ENCODE measurements around the gene STARD3. TPM values are rescaled to one million over a fixed set of nuclear protein-coding genes. Genes with fewer than 3 reads are reported as not detected.
A peak's percentile ranks its signal among the peaks of the same experiment; 100 is the strongest.

The STARD3 gene
- total RNA-seq, 1 experiment from 2014 or later, result 2,579 TPM

DNA sequence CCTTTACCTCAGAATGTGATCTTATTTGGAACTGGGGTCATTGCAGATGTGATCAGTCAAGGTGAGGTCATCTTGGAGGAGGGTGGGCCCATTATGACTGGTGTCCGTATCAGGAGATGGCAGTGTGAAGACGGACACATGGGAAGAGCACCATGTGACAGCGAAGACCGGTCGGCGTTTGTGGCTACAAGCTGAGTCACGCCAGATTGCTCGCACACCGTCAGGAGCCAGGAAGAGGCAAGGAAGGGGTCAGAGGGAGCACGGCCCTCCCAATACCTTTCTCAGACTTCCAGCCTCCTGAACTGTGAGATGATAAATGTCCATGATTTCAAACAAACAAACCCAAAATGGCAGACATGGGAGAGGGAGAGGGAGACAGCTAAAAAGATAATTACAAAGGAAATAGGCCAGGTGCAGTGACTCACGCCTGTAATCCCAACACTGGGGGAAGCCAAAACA is 13.2 kb downstream of the STARD3 start:
- Mint-ChIP-seq H3K4me1 (ENCODE audit: low read depth, unreplicated experiment) (peaks cover 23% of the 10 kb centered on the region), H3K4me3 (ENCODE audit: low read depth, unreplicated experiment) (no peak overlapping the region), H3K27me3 (ENCODE audit: unreplicated experiment) (no peaks in the 10 kb centered on the region), H3K27ac (ENCODE audit: unreplicated experiment) (no peak overlapping the region), H3K36me3 (ENCODE audit: insufficient read depth, unreplicated experiment) (peaks cover 34% of the 10 kb centered on the region), H3K9me3 (ENCODE audit: low read depth, unreplicated experiment) (no peaks in the 10 kb centered on the region)
- TF ChIP-seq, protein P1, sequence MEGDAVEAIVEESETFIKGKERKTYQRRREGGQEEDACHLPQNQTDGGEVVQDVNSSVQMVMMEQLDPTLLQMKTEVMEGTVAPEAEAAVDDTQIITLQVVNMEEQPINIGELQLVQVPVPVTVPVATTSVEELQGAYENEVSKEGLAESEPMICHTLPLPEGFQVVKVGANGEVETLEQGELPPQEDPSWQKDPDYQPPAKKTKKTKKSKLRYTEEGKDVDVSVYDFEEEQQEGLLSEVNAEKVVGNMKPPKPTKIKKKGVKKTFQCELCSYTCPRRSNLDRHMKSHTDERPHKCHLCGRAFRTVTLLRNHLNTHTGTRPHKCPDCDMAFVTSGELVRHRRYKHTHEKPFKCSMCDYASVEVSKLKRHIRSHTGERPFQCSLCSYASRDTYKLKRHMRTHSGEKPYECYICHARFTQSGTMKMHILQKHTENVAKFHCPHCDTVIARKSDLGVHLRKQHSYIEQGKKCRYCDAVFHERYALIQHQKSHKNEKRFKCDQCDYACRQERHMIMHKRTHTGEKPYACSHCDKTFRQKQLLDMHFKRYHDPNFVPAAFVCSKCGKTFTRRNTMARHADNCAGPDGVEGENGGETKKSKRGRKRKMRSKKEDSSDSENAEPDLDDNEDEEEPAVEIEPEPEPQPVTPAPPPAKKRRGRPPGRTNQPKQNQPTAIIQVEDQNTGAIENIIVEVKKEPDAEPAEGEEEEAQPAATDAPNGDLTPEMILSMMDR (IDR thresholded peaks at IDR 0.05; ENCODE audit: unreplicated experiment), result no peak
- no TSS peak for BruUV-seq (replicated peaks)
- CTCF ChIA-PET, result interaction anchor here (0.6 to 161.2 kb wide), 20 partner anchors 30 to 490 kb away, joined by 3 to 42089 read pairs (median 7); partner anchors contain the start of genes CASC3, ERBB2, GRB7 and GSDMA
- intact Hi-C loops (cut with micrococcal nuclease; ENCODE audit: unreplicated experiment), result loop anchor here (5.0 kb wide), 1 partner anchor 52 kb away; the partner anchor contains the start of gene ERBB2
- DNase-seq, result no peak

DNA sequence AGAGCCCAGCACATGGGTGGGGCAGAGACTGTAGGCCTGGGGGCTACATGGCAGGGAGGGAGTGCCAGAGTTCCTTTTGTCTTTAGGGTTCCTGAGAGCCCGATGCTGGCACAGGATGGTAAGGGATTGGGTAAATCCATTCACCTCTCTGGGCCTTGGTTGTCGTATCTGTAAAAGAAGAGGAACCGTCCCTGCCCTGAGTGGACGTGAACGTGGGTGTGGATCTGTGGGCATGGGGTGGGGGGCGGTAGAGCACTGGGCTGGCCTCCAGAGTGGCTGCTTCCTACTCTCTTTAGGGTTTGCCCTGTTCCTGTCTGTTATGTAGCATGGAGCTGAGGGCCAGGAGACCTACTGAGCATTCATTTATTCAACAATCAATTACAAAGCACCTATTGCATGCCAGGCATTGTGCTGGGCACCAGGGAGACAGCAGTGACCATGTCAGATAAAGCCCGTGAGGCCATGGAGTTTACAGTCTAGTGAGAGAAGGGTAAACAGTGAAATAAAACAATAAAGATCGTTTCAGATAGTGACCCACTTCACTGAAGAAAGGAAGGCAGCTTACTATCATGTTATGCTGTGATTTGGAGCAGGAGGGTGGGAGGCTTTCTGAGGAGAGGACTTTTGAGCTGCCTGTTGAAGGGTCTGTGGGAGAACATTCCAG is 15.1 kb downstream of the STARD3 start:
- intact Hi-C loops (cut with micrococcal nuclease; ENCODE audit: unreplicated experiment), result loop anchor here (5.0 kb wide), 1 partner anchor 50 kb away; the partner anchor contains the start of gene ERBB2
- H3K27me3 Mint-ChIP-seq (ENCODE audit: unreplicated experiment), result no peaks in the 10 kb centered on the region
- peaks cover 23% of the 10 kb centered on the region for H3K4me1 Mint-ChIP-seq (ENCODE audit: low read depth, unreplicated experiment)
- CTCF ChIA-PET, result interaction anchor here (0.6 to 161.2 kb wide), 31 partner anchors 31 to 1187 kb away, joined by 3 to 42089 read pairs (median 15); partner anchors contain the start of genes ERBB2, GRB7, GSDMA and GSDMB
- H3K36me3 Mint-ChIP-seq (ENCODE audit: insufficient read depth, unreplicated experiment), result peaks cover 41% of the 10 kb centered on the region
- H3K9me3 Mint-ChIP-seq (ENCODE audit: low read depth, unreplicated experiment), result no peaks in the 10 kb centered on the region
- no TSS peak for BruUV-seq (replicated peaks)
- peak; percentile 76 for DNase-seq
- TF ChIP-seq, protein P1 (IDR thresholded peaks at IDR 0.05; ENCODE audit: unreplicated experiment), result no peak
- peak overlapping the region; percentile 0 for H3K27ac Mint-ChIP-seq (ENCODE audit: unreplicated experiment)
- H3K4me3 Mint-ChIP-seq (ENCODE audit: low read depth, unreplicated experiment), result no peak overlapping the region

DNA sequence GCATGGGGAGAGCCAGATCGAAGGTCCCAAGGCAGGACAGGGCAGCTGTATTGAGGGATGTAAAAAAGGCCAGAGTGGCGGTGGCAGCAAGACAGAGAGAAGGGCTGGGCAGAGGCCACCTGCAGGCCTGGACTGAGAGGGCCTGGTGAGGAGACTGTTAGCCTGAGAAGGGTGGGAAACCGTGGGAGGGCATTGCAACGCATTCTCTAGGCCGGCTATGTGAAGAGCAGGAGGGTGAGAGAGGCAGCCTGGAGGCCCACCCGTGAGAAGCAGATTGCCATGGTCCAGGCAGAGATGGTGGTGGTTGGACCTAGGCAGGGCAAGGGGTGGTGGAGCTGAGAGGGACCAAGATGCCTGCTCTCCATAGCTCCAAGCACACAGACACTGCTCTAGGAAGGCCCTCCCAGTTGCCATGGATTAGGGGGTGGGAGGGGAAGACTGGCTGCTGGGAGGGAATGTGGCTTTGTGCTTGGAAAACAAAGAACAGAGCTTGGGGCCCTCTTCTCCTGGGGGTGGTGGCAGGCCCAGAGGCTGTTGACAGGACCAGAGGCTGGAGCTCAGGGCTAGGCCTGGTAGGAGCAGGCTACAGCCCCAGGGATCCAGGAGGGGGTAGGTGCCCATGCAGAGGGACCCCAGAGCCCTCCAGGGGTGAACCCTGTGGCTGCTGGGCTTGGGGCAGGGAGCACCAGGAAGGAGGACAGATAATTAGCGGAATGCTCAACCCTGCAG is 15.8 kb downstream of the STARD3 start:
- peak overlapping the region; percentile 0 for H3K27ac Mint-ChIP-seq (ENCODE audit: unreplicated experiment)
- TF ChIP-seq, protein P1 (IDR thresholded peaks at IDR 0.05; ENCODE audit: unreplicated experiment), result no peak
- CTCF ChIA-PET, result interaction anchor here (0.6 to 161.2 kb wide), 38 partner anchors 32 to 1186 kb away, joined by 3 to 42089 read pairs (median 6); partner anchors contain the start of genes ERBB2, GRB7, GSDMA and GSDMB
- no peak for DNase-seq
- H3K36me3 Mint-ChIP-seq (ENCODE audit: insufficient read depth, unreplicated experiment), result peaks cover 46% of the 10 kb centered on the region
- H3K4me3 Mint-ChIP-seq (ENCODE audit: low read depth, unreplicated experiment), result no peak overlapping the region
- H3K27me3 Mint-ChIP-seq (ENCODE audit: unreplicated experiment), result no peaks in the 10 kb centered on the region
- BruUV-seq (replicated peaks), result no TSS peak
- peaks cover 23% of the 10 kb centered on the region for H3K4me1 Mint-ChIP-seq (ENCODE audit: low read depth, unreplicated experiment)
- H3K9me3 Mint-ChIP-seq (ENCODE audit: low read depth, unreplicated experiment), result no peaks in the 10 kb centered on the region
- intact Hi-C loops (cut with micrococcal nuclease; ENCODE audit: unreplicated experiment), result loop anchor here (1.0 to 5.0 kb wide), 5 partner anchors 15 to 130 kb away; partner anchors contain the start of genes ERBB2 and STARD3

DNA sequence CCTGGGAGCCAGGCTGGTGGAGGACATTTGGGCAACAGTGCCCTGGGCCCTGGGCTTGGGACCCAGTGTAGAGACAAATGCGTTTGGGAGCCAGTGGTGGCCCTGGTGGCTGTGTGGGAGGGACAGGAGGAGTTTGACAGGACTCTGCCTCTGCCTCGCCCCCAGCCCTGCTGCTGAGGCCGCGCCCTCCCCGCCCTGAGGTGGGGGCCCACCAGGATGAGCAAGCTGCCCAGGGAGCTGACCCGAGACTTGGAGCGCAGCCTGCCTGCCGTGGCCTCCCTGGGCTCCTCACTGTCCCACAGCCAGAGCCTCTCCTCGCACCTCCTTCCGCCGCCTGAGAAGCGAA is 16.3 kb downstream of the STARD3 start:
- H3K9me3 Mint-ChIP-seq (ENCODE audit: low read depth, unreplicated experiment), result no peaks in the 10 kb centered on the region
- no peaks in the 10 kb centered on the region for H3K27me3 Mint-ChIP-seq (ENCODE audit: unreplicated experiment)
- H3K4me1 Mint-ChIP-seq (ENCODE audit: low read depth, unreplicated experiment), result peaks cover 23% of the 10 kb centered on the region
- no peak for DNase-seq
- CTCF ChIA-PET, result interaction anchor here (0.6 to 161.2 kb wide), 50 partner anchors 33 to 846 kb away, joined by 3 to 42089 read pairs (median 8); partner anchors contain the start of genes CDK12, ERBB2, GRB7 and GSDMA
- BruUV-seq (replicated peaks), result no TSS peak
- H3K27ac Mint-ChIP-seq (ENCODE audit: unreplicated experiment), result no peak overlapping the region
- H3K36me3 Mint-ChIP-seq (ENCODE audit: insufficient read depth, unreplicated experiment), result peaks cover 52% of the 10 kb centered on the region
- TF ChIP-seq, protein P1 (IDR thresholded peaks at IDR 0.05; ENCODE audit: unreplicated experiment), result no peak
- intact Hi-C loops (cut with micrococcal nuclease; ENCODE audit: unreplicated experiment), result loop anchor here (1.0 to 5.0 kb wide), 5 partner anchors 16 to 129 kb away; partner anchors contain the start of genes ERBB2 and STARD3
- no peak overlapping the region for H3K4me3 Mint-ChIP-seq (ENCODE audit: low read depth, unreplicated experiment)

Measured in Calu3 (cell line).